GM19463 (cell line): Measurements from ENCODE around the gene PTPRT.

Experiments used
- ATAC-seq: cut with Tn5 transposase; IDR thresholded peaks from one replicate; pipeline ENCODE4 v1.9.1; 2021; ENCODE audit warnings: mild to moderate bottlenecking, moderate library complexity; ENCODE audit not compliant: unreplicated experiment

PTPRT gene

GRCh38 chr20:42429761-42430458 lies 759.8 kb downstream of the PTPRT start:
- no peak for ATAC-seq

DNA sequence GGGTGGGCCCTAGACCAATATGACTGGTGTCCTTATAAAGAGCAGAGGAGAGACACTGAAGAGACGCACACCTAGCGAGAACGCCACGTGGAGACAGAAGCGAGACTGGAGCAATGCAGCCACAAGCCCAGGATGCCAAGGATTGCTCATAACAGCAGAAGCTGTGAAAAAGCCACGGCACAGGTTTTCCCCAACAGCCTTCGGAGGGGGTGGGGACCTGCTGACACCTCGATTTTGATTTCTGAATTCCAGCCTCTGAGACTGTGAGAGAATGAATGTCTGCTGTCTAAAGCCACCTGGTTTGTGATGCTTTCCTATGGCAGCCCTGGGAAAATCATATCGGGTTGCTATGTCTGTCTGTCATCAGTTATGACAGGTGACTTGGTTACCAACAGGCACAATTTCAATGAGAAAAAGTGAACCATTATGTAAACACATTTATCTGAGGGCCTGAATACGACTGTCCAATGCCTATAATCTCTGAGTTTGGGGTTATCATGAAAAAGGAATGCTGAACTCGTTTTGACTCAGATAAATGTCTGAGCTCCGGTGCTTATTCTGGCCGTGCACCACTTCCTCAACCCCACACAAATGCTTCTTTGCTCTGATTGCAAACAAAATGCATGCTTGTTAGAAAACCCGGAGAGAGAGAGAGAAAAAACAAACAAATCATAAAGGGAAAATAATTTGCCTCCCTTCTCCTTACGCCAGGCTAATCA lies 769.7 kb downstream of the PTPRT start:
- ATAC-seq = no peak

- ATAC-seq = no peak
Measured at GRCh38 chr20:42406826-42407225, 782.9 kb downstream of the PTPRT start.

DNA sequence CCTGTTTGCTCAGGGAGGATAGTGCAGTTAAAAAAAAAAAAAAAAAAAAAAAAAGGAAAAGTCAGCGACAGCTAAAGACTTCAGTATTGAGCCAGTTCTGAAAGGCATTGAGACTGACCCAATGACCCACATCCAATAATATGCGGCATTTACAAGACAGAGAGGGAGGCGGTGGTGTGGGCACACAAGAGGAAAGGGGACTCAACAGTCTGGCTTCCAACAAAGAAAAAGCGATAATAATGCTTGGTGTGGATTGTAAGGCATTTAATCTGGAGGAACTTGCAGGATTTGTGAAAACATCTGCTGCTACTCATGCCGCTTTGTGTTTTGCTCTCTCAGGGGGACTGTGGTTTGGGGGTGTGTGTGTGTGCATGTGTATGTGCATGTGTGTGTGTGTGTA lies 787.3 kb downstream of the PTPRT start:
- no peak for ATAC-seq

- ATAC-seq = no peak
Measured at GRCh38 chr20:42401613-42402012, 788.1 kb downstream of the PTPRT start.

GRCh38 chr20:42399802-42400201 lies 789.9 kb downstream of the PTPRT start:
- no peak for ATAC-seq

DNA sequence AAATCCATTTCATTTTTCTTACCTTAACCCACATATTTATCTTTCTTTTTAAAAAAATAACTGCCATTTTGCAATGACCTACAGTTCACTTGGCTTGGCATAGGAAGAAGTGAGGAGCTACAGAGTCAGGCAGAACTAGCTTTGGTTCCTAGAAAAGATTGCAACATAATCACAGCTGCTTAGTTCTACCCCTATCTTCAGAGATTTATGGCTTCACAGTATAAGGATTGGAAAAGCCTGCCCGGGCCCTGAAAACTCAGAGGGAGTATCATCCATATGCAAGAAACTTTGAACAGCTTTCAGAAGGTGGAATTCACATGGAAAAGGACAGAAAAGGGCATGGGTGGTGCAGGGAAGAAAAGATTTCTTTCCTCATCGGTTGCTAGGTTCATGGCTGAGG lies 797.3 kb downstream of the PTPRT start:
- no peak for ATAC-seq

DNA sequence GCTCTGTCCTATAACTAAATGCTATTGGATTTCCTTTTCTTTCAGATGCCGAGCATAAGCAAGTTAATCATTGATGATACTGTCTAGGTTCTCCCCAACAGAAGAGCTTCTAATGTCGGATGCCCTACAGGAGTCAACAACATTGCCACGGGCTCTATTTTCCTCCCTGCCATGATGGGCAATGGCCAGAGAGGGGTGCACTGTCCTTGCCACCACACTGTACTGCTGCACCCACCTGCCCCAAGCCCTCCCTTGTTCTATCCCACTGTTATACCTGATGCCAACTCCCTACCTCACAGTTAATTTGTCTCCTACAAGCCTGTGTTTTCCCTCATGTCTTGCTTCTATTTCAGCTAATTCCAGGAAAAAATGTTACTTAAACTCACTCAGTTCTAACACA lies 797.9 kb downstream of the PTPRT start:
- ATAC-seq = no peak

DNA sequence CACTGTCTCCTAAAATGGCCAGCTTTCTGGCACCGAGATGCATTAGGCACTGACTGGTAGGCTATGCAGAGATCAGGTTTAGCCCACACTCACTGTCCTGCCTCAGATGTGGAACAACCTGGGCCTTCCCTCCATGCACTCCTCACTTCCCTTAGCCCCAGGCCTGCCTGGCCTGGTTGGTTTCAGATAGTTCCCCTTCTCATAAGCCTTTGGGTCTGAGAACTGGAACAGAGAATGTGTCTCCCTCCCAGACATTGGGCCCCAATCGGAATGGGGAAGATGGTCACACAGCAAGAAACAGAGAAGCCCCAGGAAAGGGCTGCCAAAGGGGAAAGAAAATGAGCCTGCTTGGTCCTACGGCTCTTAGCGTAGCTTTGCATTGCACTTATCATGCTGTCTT lies 809.4 kb downstream of the PTPRT start:
- no peak for ATAC-seq

DNA sequence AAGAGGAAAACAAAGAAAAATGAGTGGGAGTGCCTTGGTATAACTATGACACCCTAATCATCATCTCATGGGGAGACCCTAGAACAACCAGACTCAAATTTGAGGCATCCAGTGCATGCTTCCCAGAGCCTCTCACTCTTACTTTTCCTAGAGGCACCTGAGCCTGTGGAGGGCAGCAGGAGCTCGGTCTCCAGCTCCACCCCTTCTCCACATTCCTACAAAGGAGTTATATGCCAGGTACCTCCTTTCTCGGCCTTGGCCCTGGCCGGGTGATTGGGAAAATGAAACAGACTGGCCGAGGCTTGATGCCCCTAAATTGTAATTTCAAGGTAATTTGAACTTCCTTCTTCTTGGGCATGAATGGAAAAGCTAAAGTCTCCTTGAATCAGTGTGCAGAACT lies 810.3 kb downstream of the PTPRT start:
- no peak for ATAC-seq

DNA sequence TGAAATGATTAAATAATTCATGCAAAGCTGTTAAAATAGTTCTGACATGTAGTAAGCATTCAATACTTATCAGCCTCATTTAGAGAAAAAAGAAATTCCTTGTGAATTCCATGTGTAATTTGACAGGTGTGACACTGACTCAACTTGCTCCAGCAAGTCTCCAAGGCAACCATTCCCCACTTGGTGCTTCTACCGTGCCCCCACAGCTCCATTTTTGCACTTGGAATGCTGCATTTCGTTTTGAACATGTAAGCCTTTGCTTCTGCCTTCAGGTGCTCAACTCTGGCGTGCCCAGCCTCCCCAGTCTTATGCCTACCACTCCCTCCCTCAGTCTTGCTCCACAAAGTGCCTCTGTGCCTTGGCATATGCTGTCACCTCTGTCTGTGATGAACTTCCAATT lies 810.9 kb downstream of the PTPRT start:
- ATAC-seq = no peak

DNA sequence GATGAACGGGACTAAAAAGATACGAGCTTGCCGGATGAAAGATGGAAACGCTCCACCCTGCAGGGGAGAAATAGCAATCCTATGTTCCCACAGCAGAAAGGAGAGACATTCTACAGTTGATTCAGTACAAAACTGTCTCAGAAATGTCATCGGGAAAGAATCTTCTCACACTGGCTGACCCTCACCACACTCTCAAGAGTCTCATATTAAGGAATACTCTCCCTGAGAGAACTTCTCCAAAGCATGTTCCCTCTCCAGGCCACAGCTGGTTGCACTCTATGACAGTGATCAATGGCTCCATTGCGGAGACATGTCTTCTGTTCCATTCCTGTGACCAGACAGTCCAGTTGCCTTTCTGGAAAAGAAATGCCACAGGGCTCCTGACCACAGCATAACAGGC lies 813.6 kb downstream of the PTPRT start:
- ATAC-seq = no peak

DNA sequence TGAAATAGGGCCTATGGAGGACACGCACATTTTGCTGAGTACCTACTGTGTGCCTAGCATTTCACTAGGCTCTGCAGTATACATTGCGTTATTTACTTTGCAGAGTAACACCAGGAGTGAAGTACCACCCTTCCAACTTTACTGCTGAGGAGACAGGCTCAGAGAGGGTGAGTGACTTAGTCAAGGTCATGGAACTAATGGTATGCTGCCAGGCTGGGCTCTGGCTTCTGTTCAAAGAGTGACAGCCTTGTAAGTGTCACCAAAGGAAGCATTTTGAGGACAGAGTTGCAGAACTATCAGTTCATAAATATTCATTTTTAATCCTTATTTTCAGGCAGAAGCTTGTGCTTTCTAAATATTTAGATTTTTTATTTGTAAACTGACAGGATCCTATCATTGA lies 816.7 kb downstream of the PTPRT start:
- no peak for ATAC-seq

- no peak for ATAC-seq
Measured at GRCh38 chr20:42370075-42370474, 819.6 kb downstream of the PTPRT start.

DNA sequence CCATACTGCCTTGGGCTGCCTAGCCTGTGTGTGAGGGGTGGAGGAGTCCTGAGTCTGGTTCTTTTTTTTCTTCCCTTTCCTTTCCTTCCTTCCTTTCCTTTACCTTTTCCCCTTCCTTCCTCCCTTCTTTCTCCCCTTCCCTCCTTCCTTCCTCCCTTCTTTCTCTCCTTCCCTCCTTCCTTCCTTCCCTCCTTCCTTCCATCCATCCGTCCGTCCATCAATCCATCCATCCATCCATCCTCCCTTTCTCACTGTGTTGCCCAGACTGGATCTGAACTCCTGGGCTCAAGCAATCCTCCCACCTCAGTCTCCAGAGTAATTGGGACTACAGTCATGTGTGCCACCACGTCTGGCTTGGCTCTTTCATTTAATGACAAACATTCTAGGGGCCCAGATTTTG lies 820.8 kb downstream of the PTPRT start:
- no peak for ATAC-seq

- ATAC-seq = no peak
Measured at GRCh38 chr20:42366626-42367025, 823.1 kb downstream of the PTPRT start.

DNA sequence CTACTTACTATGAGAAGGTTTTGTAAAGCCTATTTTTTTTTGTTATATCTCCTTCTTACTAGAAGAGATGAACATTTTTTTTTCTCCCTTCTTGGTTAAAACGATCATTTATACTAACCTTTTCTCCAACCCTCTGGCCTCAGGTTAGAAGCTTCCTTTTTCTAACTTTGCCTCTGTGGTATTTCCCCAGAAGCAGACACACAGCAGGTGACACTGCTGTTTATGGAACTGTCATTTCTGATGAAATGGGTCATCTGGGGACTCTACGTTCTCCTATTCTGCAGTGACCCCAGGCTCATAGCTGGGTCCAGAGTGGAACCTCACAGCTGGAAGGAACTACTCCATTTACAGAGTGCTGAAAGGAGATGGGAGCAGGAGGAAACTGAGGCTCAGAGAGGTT lies 825.3 kb downstream of the PTPRT start:
- no peak for ATAC-seq

DNA sequence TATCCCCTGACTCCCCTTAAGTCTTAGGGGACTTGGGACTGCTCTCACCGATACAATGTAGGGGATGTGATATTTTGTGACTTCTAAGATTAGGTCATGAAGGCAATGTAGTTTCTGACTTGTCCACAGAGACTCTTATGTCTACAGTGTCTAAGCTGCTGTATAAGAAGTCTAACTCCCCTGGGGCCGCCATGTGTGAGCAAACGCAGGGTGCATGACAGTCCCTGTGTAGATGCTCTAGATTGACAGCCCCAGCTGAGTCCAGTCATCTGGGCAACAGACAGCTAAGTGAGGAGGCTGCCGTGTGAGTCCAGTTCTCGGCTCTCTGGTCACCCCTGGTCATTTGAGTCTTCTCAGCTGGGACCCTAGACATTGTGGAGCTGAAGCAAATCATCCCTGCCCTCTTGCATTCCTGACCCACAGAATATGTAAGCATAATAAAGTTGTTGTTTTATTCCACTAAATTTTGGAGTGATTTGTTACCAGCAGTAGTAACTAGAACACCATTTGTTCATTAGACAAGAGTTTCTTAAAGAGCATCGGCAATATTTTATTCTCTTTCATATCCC lies 828.2 kb downstream of the PTPRT start:
- no peak for ATAC-seq

DNA sequence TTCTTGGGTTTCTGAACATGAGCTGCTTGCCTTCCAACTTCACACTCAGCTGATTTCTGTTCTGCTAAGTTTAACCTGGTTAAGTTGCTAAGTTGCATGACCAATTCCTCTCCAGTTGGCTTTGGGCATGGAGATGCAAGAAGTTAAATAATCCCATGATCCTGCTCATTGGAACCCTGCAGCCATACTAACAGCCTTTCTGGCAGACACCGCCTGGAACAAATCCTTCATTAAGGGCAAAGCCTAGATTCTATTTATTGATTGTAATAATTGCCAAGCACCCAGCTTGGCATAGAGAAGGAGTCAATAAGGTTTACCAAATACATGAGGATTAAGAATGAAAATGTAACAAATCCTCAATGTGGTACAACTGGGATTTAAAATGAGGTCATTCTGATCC lies 829.1 kb downstream of the PTPRT start:
- ATAC-seq = no peak

DNA sequence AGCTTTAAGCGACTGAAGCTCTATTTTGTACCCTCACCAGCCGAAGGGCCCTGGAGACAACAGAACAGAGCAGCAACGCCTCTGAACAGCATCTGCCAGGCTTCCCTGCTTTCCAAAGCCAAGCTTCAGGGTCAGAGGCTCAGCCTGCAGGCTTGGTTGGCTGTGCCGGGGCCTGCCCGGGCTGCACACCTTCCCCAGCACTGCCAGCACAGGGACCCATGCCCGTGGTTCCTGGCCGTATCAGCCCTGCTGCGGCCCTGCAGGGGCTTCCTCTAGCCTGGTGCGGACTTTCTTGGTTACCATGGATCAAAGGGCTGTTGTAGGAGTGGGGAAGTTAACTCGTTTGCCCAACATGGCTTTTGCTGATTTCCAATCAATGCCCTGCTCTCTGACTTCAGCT lies 830.1 kb downstream of the PTPRT start:
- ATAC-seq = no peak

GRCh38 chr20:42352096-42352495 lies 837.6 kb downstream of the PTPRT start:
- no peak for ATAC-seq

DNA sequence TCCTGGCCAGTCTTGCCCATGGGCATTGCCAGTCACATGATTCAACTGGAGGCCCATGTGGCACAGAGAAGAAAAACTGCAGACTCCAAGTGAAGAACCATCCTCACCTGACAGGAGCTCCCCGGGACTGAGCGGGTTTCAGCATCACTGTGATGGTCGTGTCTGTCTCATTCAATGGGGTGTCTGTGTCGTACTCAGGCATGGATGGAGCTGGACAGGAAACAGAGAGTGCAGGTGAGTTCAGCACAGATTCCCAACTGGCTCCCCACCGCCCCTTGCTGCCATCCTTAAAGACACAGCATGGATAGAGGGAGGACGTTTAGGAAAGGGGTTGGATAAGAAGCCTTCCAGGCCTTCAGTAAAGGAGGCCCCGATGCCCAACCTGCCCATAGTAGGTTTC lies 839.2 kb downstream of the PTPRT start:
- ATAC-seq = no peak
